GM19238 (cell line): ENCODE data around the gene LSAMP.

Experiments
- DNase-seq: peaks from one replicate; pipeline ENCODE4 v3.0.0; 2011; ENCODE audit warnings: low spot score; ENCODE audit not compliant: insufficient read length

The LSAMP gene

DNA sequence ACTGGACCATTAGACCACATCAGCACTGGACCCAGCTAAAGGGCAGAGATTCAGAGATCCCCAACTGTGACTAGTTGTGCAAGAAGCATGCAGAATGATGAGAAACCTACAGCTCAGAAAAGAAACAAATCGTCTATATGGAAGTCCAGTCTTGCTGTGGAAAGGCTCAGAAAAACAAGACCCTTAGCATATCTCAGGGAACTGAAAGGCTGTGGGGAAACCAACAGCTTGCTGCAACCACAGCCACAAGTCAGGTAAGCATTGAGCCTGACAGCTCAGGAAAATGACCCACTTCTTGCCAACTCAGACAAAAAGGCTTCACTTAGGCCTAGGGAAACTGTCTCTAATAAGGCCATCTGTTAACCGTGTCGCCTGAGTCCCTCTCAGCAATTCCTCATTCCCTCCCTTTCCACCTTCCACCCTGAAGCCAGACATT, 145.6 kb downstream of the LSAMP start:
- DNase-seq = no peak

- DNase-seq = no peak
These were observed 147.1 kb downstream of the LSAMP start for GRCh38 chr3:116298151-116298550.

DNA sequence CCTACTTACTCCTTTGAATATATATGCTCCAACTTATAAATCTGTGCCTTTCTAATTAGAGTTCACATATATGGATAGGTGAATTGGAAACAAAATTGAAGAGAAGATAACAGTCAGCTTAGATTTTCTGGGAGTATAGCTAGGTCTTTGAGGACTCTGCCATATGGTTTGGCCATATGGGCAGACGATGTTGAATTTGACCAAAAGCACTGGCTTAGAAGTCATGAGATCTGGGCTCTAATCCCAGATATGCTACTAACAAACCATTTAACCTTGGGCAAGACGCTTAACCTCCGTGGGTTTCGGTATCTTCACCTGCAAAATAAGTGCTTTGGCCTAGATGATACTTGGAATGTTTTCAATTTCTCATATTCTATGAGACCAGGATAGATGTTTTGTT, 154.1 kb downstream of the LSAMP start:
- DNase-seq = no peak

DNA sequence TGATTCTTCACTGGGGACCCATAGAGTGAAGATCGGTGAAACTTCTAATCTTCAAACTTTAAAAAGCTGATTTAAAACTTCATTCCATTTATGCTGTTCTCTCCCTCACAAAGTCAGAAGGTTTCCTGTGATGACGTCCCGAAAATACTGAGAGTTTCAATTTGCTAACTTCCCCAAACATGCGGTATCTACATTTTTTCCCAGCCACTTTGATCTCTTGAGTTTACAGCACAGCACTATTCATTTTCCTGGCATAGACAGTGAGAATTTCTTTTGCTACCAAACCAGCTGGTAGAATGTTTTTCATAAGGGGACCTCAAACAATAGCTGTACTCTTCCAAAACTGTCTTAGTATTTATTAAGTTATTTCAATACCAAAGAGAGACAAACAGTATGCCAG, 156.8 kb downstream of the LSAMP start:
- DNase-seq = no peak

DNA sequence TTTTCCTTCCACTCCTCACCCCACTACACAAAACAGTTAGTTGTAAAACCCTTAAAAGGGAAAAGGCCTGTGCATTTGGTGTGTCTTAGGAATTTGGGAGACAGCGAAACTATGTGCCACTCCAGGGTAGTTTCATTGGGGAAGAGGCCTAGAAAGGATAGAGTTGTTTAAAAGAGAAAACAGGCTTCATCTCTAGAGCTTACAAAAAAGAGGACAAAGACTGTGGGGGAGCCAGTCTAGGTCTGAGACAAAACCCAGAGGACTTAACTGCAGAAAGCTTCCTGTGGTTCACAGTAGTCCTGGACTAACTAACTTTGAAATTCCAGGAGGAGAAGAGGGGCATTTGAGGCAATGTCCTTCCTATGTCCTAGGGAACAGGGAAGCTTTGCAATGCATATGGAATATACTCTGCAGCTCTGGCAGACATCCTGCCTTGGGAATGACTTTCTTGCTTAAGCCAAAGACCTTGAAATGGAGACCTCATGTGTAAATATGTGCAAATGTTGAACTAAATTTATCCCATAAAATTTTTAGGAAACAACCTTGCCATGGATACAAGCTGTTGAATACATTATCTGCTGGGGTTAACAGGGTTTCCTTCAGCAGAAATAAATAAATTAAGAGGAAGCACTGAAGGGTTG, 159.4 kb downstream of the LSAMP start:
- no peak for DNase-seq

DNA sequence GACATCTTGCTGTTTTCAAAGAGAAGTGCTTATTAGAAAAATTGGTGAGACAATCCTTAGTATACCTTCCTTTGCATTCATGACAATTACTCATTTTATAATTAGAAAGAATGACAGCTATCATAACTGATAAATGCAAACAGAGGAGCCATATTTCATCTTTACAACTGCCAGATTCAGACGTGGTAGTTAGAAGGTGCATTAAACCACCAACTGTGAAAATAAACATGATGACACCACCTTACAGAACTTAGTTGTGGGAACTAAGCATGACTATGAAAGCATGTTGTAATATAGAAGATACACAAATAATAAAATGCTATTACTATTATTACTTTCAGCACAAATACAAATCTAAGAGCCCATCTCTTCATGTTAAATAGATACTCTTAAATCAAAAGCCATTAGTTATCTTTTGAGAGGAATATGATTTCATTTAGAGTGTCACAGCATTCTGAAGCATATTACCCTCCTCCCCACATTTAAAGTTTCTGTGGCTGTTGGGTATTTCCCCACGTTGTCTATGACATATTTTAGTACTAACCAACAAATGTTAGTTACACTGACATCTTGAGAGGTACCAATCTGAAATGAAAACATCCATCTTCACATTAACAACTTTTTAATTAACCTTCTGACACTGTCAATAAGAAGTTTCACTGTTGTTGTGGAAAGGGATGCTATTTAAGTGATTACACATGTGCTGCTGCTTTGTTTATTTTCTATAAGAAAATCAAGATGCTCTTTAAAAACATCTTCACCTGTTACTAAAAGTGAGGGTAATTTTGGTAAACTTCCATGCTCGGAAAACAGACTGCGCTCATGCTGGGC, 163.8 kb downstream of the LSAMP start:
- no peak for DNase-seq

GRCh38 chr3:116280130-116280740, 165.1 kb downstream of the LSAMP start:
- DNase-seq = no peak

GRCh38 chr3:116276675-116277074, 168.6 kb downstream of the LSAMP start:
- no peak for DNase-seq

DNA sequence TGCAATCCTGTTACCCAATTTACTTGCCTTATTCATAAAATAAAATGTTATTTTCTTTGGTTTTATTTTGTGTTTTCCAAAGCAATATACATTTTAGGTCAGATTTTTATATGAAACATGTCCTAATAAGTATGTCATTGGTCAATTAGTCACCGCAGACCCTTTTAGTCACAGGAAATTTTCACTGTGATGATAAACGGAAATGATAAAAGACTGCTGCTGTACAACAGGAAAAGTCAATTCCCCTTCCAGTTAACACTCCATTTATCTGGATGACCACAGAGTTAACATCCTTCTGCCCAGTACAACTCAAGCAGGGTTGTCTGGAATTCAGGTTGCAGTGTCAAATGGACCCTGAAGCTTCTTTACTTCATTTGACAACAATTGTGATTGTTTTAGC, 175.2 kb downstream of the LSAMP start:
- no peak for DNase-seq

- no peak for DNase-seq
These were observed 178.2 kb downstream of the LSAMP start for GRCh38 chr3:116267116-116267515.

DNA sequence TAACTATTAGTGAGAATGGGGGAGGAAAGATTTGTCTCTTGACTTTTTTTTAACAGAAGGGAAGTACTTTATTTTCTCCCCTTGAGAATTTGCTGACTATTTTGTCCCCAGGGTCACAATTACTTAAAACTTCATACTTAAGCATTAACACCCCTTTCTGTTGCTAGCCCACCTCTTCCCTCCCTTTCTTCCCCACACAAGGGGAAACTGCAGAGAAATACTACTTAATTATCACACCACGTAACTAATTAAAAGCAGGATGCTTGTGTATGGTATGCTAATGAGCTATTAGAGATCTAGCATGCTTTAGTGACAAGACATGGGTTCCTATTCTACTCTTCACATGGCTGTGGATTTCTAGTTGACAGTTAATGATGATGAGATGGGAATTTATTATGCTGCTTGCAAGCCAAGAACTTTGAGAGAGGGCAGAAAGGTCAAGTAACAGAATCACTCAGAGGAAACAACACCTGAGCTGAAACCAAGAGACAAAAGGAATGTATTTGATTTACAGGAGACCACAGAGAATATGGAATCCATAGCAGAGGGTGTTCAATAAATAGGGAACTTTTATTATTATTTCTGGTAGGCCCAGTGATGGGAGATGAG, 179.2 kb downstream of the LSAMP start:
- no peak for DNase-seq

DNA sequence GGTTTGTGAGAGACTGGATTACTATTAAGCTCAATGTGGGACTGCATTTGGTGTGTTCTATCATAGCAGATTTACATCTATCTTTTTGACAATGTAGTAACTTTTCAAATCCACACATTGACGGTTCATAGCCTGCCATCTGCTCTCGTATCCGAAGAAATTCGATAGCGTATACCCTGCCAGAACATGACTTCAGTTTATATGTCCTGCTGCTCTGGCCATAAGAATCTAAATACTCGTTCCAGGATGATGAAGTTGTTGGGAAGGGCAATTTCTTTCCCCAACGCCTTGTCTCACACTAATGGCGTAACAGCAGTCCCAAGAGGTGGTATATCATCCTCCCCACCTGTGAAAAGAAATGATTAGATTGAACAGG, 180.0 kb downstream of the LSAMP start:
- no peak for DNase-seq

GRCh38 chr3:116264546-116265319, 180.6 kb downstream of the LSAMP start:
- DNase-seq = no peak

DNA sequence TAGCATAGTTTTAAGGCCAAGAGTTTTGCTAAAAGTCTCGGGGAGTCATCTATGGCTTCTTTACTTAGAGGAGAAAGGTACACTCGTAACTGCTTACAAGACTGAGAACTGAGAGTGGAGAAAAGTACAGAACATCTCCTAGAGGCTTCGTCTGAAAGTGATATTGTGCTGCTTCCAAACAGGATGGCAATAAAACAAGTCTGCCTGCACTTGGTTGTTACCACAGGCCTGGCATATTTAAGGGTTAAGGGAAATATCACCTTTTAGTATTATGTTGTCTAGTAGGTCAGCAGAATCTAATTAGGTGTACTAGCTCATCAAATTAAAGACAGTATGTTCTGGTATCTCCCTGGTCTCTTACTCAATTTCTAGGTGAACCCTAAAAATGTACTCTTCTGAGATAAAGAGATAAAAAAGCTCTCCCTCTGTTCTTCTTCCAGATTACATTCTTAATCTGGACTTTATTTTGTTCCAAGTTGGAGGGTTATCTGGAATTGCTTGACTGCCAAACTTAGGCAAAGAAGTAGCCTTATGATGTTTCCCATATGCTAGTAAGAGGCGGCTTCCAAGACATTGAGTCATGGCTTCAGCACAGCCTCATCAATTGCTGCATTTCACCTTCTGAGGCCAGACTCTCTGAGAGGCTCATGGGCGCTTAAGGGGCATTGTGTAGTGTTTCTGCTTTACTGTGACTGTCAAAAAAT, 181.3 kb downstream of the LSAMP start:
- no peak for DNase-seq

DNA sequence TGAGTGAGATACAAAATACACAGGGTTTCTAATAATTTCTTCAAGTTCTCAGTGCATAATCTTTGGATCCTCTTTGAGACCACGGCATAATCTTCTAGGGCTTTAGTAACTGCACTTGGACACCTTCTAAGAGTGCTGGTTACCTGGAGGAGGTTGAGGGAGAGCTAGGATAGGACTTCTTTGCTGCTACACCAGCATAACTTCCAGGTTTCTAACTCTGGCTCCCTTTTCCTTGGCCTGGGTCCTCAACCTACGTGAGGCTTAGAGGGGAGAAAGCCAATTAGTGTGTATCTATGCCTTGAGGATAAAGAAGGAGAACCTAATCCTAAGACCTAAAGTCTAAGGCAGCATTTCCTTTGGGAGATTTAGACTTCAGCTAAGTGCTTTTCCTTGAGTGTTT, 184.8 kb downstream of the LSAMP start:
- DNase-seq = no peak

DNA sequence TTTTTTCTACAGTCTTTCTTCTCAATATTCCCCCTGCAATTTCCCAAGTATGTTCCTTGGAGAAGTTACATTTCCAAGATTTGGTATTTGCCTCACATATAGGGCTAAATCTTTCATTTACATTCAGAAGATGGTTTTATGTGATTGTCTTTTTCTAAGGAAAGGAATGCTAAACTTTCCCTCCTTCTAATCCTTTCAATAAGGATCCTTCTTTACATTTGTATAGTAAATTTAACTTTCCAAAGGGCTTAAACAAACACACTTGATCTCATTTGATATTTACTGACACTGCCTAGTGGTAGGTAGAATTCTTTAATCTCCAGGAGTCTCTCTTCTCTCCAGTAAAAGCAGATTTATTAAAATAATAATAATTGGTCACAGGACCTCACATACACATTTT, 185.3 kb downstream of the LSAMP start:
- no peak for DNase-seq

- DNase-seq = no peak
These were observed 188.3 kb downstream of the LSAMP start for GRCh38 chr3:116256843-116257485.

DNA sequence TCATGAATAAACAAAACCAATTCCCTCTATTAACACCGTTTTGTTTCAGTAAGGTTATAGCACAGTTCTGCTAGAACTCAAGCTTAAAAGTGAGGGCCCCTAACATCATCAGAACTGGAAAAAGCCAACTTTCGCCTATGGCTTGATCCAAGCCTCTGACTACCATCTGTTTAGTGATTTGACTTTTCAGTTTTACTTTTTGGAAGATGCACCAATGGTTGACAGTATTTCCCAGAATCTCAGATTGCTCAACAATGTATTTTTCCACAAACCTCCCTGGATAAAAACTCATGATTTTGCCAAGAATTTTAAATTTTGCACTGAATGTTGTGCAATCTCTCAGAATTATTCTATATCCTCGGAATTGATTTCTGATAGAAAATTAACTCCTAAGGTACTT, 190.7 kb downstream of the LSAMP start:
- no peak for DNase-seq

- no peak for DNase-seq
These were observed 191.8 kb downstream of the LSAMP start for GRCh38 chr3:116253511-116253910.

DNA sequence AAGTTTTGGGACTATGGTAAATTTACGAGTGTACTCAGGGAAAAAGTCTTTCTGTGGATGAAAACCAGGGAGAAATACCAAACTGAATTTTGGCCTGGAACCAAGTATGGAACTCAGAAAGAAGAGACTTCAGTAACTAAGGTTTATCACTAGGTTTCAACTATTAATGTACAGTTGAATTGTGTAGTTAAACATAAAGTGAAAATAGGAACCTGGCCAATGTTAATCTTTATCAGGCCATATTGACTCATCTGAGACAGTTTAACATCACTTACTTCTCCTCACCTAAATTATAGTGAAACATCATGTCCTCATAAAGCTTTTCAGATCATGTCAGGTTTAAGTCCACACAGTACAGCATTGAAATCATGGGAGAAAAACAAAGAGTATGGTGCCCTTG, 197.7 kb downstream of the LSAMP start:
- no peak for DNase-seq
